Ovary (tissue), 3 donors: Measurements from ENCODE around the gene TEX54.

Experiments
- CTCF ChIP-seq, 3 donors: fragments of 450-650 bp in 2 of 3; fragments of 200-600 bp in 1 of 3; IDR thresholded peaks; one replicate each; pipeline versions ENCODE4 v1.5.1 to v1.8.0; 2016 to 2022; ENCODE audit warnings: antibody characterized with exemption in 3 of 3, mild to moderate bottlenecking in 1 of 3
- POLR2A ChIP-seq: fragments of 450-650 bp; IDR thresholded peaks from one replicate; pipeline ENCODE4 v1.6.1; 2017; ENCODE audit warnings: antibody characterized with exemption, mild to moderate bottlenecking, moderate library complexity
- donor health status: DM: no; HTN: no; CAD: no.

- no peak for TF ChIP-seq CTCF (IDR thresholded peaks at IDR 0.05)
- no peak for TF ChIP-seq POLR2A
Measured at GRCh38 chr11:62817129-62817528, 15.5 kb downstream of the TEX54 start.
